Measurements from ENCODE around the gene RADIL. TPM values are rescaled to one million over a fixed set of nuclear protein-coding genes. Genes with fewer than 3 reads are reported as not detected.
A peak's percentile ranks its signal among the peaks of the same experiment; 100 is the strongest.

RADIL gene
- polyA plus RNA-seq, 2 donors = 0.29 to 0.93 TPM

GRCh38 chr7:4873071-4873944 lies 10.2 kb downstream of the RADIL start:
- H3K9me3 ChIP-seq (ENCODE audit: control insufficient read depth in 2 of 2, insufficient read depth in 1 of 2, low read depth in 1 of 2, low read length in 1 of 2) = peaks cover 0 to 1% of the 10 kb centered on the region in 2 donors
- no peaks in the 10 kb centered on the region for H3K27me3 ChIP-seq (ENCODE audit: control insufficient read depth in 1 of 2, insufficient read depth in 2 of 2, low read length in 2 of 2)
- H3K27ac ChIP-seq (ENCODE audit: low read depth in 2 of 2, low read length in 1 of 2) = no peak overlapping the region
- H3K36me3 ChIP-seq (ENCODE audit: control insufficient read depth in 2 of 2, insufficient read depth in 2 of 2, low read length in 1 of 2) = peaks cover 0 to 2% of the 10 kb centered on the region in 2 donors
- WGBS, 2 donors = 86 to 88% methylated on average over 30 to 31 of the region's 31 CpGs
- no peak overlapping the region for H3K4me3 ChIP-seq (ENCODE audit: low read depth in 1 of 2, low read length in 2 of 2)
- H3K4me1 ChIP-seq (ENCODE audit: control insufficient read depth in 2 of 2, insufficient read depth in 2 of 2, low read length in 1 of 2) = no peaks in the 10 kb centered on the region

DNA sequence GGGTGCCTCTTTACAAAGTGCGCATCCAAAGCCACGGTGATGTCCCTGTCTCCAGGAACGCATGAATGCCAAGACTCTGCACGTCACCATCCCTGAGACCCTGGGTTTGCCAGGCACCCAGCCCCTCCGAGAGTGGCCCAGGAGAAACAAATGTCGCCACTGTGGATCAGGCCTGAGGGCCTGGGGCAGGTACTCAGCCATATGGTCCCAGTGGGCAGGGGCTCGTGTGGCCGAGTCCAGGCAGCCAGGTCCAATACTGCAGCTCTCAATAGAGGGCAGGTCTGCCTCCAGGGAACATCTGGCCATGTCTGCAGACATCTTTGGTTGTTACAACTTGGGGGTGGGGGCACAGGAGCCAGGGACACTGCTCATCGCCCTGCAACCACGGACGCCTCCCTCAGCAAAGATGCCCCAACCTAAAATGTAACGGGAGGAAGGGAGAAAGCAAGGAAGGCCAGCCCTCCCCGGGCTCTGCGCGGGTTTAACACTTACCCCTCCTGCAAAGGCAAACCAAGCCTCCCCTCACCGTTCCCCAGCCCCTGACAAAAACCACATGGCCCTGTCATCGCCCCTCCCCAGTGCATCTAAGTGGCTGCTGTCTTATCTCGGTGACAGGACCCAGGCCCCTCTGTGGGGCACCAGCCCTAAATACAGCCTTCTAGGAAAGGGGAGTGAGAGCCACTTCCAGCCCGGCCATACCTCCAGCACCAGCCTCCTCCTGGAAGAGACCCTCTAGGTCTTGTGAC lies 11.4 kb downstream of the RADIL start:
- Histone ChIP-seq H3K36me3 (ENCODE audit: control insufficient read depth in 2 of 2, insufficient read depth in 2 of 2, low read length in 1 of 2) (peaks cover 0 to 2% of the 10 kb centered on the region in 2 donors), H3K4me1 (ENCODE audit: control insufficient read depth in 2 of 2, insufficient read depth in 2 of 2, low read length in 1 of 2) (no peaks in the 10 kb centered on the region), H3K27ac (ENCODE audit: low read depth in 2 of 2, low read length in 1 of 2) (no peak overlapping the region), H3K4me3 (ENCODE audit: low read depth in 1 of 2, low read length in 2 of 2) (no peak overlapping the region), H3K27me3 (ENCODE audit: control insufficient read depth in 1 of 2, insufficient read depth in 2 of 2, low read length in 2 of 2) (no peaks in the 10 kb centered on the region), H3K9me3 (ENCODE audit: control insufficient read depth in 2 of 2, insufficient read depth in 1 of 2, low read depth in 1 of 2, low read length in 1 of 2) (peaks cover 0 to 3% of the 10 kb centered on the region in 2 donors)
- WGBS, 2 donors = 74% methylated on average over 18 to 19 of the region's 19 CpGs

DNA sequence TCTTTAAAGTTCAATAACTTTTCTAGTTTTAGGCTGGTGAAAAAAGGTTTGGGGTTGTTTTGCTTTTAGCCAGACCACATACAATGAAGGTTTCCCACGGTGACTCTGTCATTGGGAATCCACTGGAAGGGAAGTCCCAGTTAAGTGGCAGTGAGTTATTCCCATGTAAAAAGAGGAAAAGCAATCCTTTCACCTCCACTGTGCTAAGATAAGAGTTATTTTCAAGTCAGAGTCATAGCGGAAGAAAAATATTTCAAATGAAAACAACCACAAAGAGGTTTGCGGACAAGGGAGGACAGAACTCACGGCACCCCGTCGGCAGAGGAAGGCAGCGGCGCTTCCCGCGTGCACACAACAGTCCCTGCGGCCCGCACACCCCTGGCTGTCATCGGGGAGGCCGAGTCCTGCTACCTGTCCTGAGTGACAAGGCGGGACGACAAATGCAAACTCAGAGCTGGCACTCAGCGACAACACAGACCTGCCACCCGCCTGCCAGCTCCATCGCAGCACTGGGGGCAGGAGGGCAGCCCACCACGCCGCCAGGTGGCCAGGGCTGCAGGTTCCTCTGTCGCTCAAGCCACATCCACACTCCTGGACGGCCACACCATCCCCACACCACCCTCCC lies 12.3 kb downstream of the RADIL start:
- Histone ChIP-seq H3K9me3 (ENCODE audit: control insufficient read depth in 2 of 2, insufficient read depth in 1 of 2, low read depth in 1 of 2, low read length in 1 of 2) (peaks cover 0 to 3% of the 10 kb centered on the region in 2 donors), H3K36me3 (ENCODE audit: control insufficient read depth in 2 of 2, insufficient read depth in 2 of 2, low read length in 1 of 2) (peaks cover 0 to 2% of the 10 kb centered on the region in 2 donors), H3K4me3 (ENCODE audit: low read depth in 1 of 2, low read length in 2 of 2) (no peak overlapping the region), H3K27me3 (ENCODE audit: control insufficient read depth in 1 of 2, insufficient read depth in 2 of 2, low read length in 2 of 2) (no peaks in the 10 kb centered on the region), H3K27ac (ENCODE audit: low read depth in 2 of 2, low read length in 1 of 2) (no peak overlapping the region), H3K4me1 (ENCODE audit: control insufficient read depth in 2 of 2, insufficient read depth in 2 of 2, low read length in 1 of 2) (no peaks in the 10 kb centered on the region)
- 65 to 72% methylated on average over 23 of the region's 23 CpGs for WGBS, 2 donors

- H3K27ac ChIP-seq (ENCODE audit: low read depth in 2 of 2, low read length in 1 of 2) = no peak overlapping the region
- peaks cover 0 to 5% of the 10 kb centered on the region in 2 donors for H3K9me3 ChIP-seq (ENCODE audit: control insufficient read depth in 2 of 2, insufficient read depth in 1 of 2, low read depth in 1 of 2, low read length in 1 of 2)
- no peaks in the 10 kb centered on the region for H3K27me3 ChIP-seq (ENCODE audit: control insufficient read depth in 1 of 2, insufficient read depth in 2 of 2, low read length in 2 of 2)
- H3K4me1 ChIP-seq (ENCODE audit: control insufficient read depth in 2 of 2, insufficient read depth in 2 of 2, low read length in 1 of 2) = no peaks in the 10 kb centered on the region
- H3K4me3 ChIP-seq (ENCODE audit: low read depth in 1 of 2, low read length in 2 of 2) = no peak overlapping the region
- H3K36me3 ChIP-seq (ENCODE audit: control insufficient read depth in 2 of 2, insufficient read depth in 2 of 2, low read length in 1 of 2) = no peaks in the 10 kb centered on the region
- WGBS, 2 donors = 89 to 92% methylated on average over 5 of the region's 5 CpGs
Observed at GRCh38 chr7:4868493-4868892, 15.0 kb downstream of the RADIL start.

GRCh38 chr7:4866528-4867496 lies 16.7 kb downstream of the RADIL start:
- Histone ChIP-seq H3K9me3 (ENCODE audit: control insufficient read depth in 2 of 2, insufficient read depth in 1 of 2, low read depth in 1 of 2, low read length in 1 of 2) (peaks cover 0 to 5% of the 10 kb centered on the region in 2 donors), H3K27me3 (ENCODE audit: control insufficient read depth in 1 of 2, insufficient read depth in 2 of 2, low read length in 2 of 2) (no peaks in the 10 kb centered on the region), H3K27ac (ENCODE audit: low read depth in 2 of 2, low read length in 1 of 2) (no peak overlapping the region), H3K4me1 (ENCODE audit: control insufficient read depth in 2 of 2, insufficient read depth in 2 of 2, low read length in 1 of 2) (no peaks in the 10 kb centered on the region), H3K36me3 (ENCODE audit: control insufficient read depth in 2 of 2, insufficient read depth in 2 of 2, low read length in 1 of 2) (no peaks in the 10 kb centered on the region), H3K4me3 (ENCODE audit: low read depth in 1 of 2, low read length in 2 of 2) (no peak overlapping the region)
- 81 to 87% methylated on average over 9 of the region's 9 CpGs for WGBS, 2 donors

GRCh38 chr7:4862156-4862555 lies 21.4 kb downstream of the RADIL start:
- no peaks in the 10 kb centered on the region for H3K36me3 ChIP-seq (ENCODE audit: control insufficient read depth in 2 of 2, insufficient read depth in 2 of 2, low read length in 1 of 2)
- no peaks in the 10 kb centered on the region for H3K27me3 ChIP-seq (ENCODE audit: control insufficient read depth in 1 of 2, insufficient read depth in 2 of 2, low read length in 2 of 2)
- 87 to 88% methylated on average over 14 of the region's 14 CpGs for WGBS, 2 donors
- peaks cover 0 to 2% of the 10 kb centered on the region in 2 donors for H3K9me3 ChIP-seq (ENCODE audit: control insufficient read depth in 2 of 2, insufficient read depth in 1 of 2, low read depth in 1 of 2, low read length in 1 of 2)
- H3K4me1 ChIP-seq (ENCODE audit: control insufficient read depth in 2 of 2, insufficient read depth in 2 of 2, low read length in 1 of 2) = no peaks in the 10 kb centered on the region
- H3K27ac ChIP-seq (ENCODE audit: low read depth in 2 of 2, low read length in 1 of 2) = no peak overlapping the region
- peak overlapping the region in 1 of 2 donors; percentile 4 for H3K4me3 ChIP-seq (ENCODE audit: low read depth in 1 of 2, low read length in 2 of 2)

DNA sequence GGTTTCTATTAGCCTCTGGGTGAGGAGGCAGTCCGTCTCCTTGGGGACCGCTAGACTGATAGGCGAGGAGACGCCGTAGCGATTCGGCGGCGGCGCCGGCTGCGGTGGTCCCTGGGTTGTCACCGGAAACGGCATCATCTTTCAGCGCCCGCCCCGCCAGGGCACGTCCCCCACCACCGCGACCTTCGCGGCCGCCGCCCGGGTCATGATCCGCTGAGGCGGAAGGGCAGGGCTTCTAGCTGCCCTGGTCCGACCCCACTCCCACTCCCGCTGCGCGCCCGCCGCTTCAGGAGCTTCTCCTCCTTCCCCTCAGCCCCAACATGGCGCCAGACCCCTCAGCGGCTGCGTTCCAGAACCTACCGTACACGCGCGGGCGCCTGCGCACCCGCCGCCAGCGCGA lies 21.8 kb downstream of the RADIL start, which contains the start of gene PAPOLB:
TSS of gene PAPOLB (minus strand) at position 358 of the 400 bp plus-strand sequence. CDS start at position 138, 220 bp downstream.
- H3K4me3 ChIP-seq (ENCODE audit: low read depth in 1 of 2, low read length in 2 of 2) = peak within 1 kb of the TSS; percentile 4 to 11
- WGBS, 2 donors = 24 to 30% methylated on average over 41 to 46 of the region's 46 CpGs

GRCh38 chr7:4861227-4861626 lies 22.3 kb downstream of the RADIL start:
- WGBS, 2 donors = 87 to 92% methylated on average over 11 of the region's 11 CpGs
- H3K4me3 ChIP-seq (ENCODE audit: low read depth in 1 of 2, low read length in 2 of 2) = peak overlapping the region in 1 of 2 donors; percentile 4

More for the DNA sequence above, 21.8 kb downstream of the RADIL start, which contains the start of gene PAPOLB:
- no peaks in the 10 kb centered on the region for H3K4me1 ChIP-seq (ENCODE audit: control insufficient read depth in 2 of 2, insufficient read depth in 2 of 2, low read length in 1 of 2)
- H3K27me3 ChIP-seq (ENCODE audit: control insufficient read depth in 1 of 2, insufficient read depth in 2 of 2, low read length in 2 of 2) = no peaks in the 10 kb centered on the region
- peaks cover 0 to 2% of the 10 kb centered on the region in 2 donors for H3K9me3 ChIP-seq (ENCODE audit: control insufficient read depth in 2 of 2, insufficient read depth in 1 of 2, low read depth in 1 of 2, low read length in 1 of 2)
- H3K27ac ChIP-seq (ENCODE audit: low read depth in 2 of 2, low read length in 1 of 2) = no peak within 1 kb of the TSS
- H3K36me3 ChIP-seq (ENCODE audit: control insufficient read depth in 2 of 2, insufficient read depth in 2 of 2, low read length in 1 of 2) = no peaks in the 10 kb centered on the region

More at GRCh38 chr7:4861227-4861626, 22.3 kb downstream of the RADIL start:
- H3K4me1 ChIP-seq (ENCODE audit: control insufficient read depth in 2 of 2, insufficient read depth in 2 of 2, low read length in 1 of 2) = no peaks in the 10 kb centered on the region
- H3K27me3 ChIP-seq (ENCODE audit: control insufficient read depth in 1 of 2, insufficient read depth in 2 of 2, low read length in 2 of 2) = no peaks in the 10 kb centered on the region
- no peaks in the 10 kb centered on the region for H3K36me3 ChIP-seq (ENCODE audit: control insufficient read depth in 2 of 2, insufficient read depth in 2 of 2, low read length in 1 of 2)
- H3K9me3 ChIP-seq (ENCODE audit: control insufficient read depth in 2 of 2, insufficient read depth in 1 of 2, low read depth in 1 of 2, low read length in 1 of 2) = peaks cover 0 to 2% of the 10 kb centered on the region in 2 donors
- H3K27ac ChIP-seq (ENCODE audit: low read depth in 2 of 2, low read length in 1 of 2) = no peak overlapping the region

Data from esophagus (tissue), 2 donors.